Activated T-helper 9 cell treated with anti-CD3 and anti-CD28 coated beads, Interleukin-2, amount 50 U/mL, for 16 hours (primary cell): ENCODE data around the gene PIGR.
A peak's percentile ranks its signal among the peaks of the same experiment; 100 is the strongest.

Experiments used
- DNase-seq: peaks from one replicate; pipeline ENCODE4 v3.0.0-alpha.2; 2020; ENCODE audit warnings: low read depth

The PIGR gene

DNA sequence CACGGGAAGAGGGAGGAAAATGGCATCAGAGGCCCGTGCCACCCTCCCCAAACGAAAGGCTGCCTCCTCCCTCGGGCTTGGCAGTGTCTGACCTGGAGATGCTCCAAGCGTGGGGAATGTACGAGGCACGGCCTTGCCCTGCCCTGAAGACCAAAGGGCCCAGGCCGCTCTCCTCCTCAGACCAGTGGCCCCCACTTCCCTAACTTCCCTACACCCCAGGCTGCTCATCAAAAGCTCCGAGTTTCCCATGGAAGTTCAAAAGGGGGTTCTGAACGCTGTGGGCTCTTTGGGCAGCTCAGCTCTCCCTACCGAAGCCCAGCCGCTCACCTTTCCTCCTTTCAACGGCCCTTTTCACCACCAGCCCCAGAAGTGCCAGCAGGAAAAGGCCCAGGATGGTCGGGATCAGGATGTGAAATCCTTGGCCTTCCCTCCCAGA lies 36.4 kb downstream of the PIGR start:
- no peak for DNase-seq

DNA sequence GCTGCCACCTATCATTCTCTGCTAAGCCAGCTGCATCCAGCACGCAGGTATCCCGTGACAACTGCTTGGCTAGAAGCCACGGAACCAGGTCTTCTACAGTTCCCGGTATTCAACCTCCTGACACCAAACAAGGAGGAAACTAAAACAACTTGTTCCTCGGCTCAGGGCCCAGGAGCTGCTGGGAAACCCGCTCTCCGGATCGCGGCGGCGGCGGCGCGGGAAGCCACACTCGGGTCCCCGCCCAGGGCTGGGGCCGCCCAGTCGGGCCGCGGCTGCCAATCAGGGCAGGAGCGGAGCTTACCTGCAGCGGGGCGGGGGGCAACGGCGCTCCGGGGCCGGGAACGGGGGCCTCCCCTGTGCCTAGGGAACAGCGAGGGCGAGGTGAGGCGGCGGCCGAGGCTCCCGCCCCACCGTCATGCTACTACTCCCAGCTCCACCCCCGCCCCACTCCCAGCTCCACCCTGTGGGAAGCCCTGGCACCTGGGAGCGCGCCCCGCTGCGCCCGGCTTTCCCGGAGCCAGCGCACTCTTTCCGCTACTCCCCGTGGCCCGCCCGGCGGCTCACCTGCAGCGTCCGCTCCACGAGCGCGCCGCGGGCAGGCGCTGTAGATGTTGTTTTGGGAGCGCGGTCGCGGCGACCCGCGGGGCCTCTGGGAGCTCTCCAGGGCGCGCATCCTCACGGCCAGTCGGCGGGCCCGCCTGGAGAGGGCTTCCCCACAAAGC lies 36.9 kb downstream of the PIGR start:
- peak; percentile 33 for DNase-seq

DNA sequence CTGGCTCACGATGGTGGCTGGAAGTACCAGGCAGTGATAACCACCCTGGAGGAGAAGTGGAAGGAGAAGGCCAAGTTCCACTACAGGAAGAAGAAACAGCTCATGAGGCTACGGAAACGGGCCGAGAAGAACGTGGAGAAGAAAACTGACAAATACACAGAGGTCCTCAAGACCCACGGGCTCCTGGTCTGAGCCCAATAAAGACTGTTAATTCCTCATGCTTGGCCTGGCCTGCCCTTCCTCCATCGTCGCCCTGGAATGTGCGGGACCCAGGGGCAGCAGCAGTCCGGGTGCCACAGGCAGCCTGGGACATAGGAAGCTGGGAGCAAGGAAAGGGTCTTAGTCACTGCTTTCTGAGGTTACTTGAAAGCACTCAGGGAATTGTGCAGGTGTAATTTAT lies 38.2 kb downstream of the PIGR start:
- DNase-seq = no peak

DNA sequence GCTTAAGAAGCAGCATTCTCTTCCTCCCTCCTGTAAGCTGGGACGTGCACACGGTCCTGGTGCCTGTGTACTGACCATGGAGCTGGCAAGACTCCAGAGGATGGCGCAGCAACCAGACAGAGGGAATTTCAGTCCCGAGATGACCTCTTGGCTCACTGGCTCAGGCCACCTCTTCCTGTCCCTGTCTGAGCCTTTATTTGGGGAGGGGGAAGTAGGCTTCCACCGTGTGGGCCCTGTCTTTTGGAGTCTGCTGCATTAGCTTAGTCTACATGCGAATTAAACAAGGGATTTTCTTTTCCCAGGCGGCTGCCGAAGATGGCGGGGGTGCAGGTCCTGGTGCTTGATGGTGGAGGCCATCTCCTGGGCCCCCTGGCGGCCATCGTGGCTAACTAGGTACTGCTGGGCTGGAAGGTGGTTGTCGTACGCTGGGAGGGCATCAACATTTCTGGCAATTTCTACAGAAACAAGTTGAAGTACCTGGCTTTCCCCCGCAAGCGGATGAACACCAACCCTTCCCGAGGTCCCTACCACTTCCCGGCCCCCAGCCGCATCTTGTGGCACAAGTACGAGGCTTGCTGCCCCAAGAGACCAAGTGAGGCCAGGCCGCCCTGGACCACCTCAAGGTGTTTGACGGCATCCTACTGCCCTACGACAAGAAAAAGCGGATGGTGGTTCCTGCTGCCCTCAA lies 38.8 kb downstream of the PIGR start:
- no peak for DNase-seq

DNA sequence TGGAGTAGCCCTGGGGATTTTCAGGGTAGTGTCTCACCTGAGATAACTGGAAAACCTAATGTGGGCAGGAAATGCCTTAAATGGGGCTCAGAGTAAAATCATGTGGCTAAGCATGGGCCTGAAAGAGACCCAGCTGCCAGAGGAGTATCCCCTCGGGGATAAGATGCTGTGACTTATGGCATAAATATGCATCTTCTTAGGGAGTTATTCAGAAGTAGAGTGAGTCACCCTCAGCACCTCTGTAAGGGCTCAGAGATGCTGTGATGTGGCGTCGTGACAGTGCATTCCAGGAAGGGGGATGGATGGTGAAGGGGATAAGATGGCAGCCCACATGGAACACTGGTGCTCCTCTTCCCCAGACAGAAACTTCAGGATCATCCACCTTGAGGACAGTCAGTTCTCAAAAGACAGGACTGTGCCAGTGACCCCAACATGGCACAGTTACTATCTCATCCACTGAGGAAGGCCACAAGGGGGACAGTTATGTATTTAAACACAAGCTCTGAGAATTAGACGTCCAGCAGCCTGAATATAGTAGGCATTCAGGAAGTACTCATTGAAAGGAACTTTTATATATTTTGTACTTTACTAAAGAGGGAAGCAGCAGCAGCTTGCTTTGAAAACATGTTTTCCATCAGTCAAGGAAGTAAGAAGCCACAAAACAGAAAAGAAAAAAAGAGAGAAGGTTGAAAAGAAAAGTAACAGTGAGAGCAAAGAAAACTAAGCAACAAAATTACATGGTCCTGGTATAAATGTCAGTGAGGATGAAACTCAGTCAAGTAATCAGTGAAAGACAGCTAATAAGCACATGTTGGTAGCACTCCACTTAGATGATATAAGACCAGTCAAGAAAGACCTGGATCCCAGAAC lies 40.7 kb downstream of the PIGR start:
- DNase-seq = no peak

DNA sequence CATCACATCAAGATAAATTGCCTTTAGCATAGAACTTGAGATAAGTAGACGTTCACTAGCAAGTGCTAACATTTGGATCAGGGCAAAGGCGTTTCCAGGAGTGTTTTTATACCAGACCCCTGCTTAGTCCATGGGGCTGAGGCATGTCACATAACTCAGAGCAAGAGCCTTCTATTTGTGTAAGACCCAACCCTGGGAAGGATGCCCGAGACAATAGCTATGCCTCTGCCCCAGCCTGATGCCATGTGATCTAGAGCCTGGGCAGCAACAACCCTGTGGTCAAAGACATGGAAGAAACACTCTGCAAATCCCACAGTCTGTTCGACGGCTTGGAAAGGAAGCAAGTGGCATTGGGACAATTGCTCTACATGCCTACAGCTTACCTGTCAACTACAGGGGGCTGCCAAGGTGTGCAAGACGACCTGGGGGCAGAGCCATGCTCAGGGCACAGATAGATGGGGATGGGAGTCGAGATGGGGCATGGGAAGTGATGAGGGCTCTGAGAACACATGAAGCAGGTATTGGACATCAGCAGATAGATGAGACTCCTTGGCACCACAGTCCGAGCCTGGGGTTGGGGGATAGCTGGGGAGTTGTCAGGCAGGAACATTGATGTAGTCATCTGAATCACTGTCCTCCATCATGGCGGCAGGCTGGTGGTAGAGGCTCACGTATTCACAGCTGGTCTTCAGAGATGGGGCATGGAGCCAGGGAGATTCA lies 41.7 kb downstream of the PIGR start:
- DNase-seq = no peak

DNA sequence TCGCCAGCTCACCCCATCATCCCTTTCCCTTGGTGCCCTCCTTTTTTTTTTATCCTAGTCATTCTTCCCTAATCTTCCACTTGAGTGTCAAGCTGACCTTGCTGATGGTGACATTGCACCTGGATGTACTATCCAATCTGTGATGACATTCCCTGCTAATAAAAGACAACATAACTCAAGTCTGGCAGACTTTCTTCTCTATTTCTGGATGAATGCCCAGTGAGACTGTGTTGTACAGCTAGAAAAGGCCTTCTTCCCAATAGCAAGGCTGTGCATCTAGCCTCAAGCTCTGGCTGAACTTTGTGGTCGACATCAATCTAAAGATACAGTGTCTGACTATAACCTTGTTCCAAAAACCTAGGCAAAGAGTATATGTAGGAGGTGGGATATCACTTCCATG lies 42.6 kb downstream of the PIGR start:
- DNase-seq = no peak

DNA sequence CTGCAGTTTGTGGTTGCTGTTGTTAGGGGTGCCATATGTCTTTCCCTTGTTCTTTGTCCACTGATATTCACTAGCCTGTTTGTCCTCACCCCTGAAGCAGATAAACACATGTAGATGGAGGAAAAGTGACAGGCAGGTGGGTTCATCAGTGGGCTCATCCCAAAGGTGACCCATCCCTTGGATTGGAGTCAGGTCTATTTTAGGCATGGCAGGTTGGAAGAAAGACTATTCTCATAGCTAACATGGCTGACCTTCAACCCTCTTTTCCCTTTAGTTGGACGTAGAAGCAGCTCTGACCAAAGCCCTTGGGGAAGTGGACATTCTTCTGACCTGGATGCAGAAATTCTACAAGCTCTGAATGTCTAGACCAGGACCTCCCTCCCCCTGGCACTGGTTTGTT lies 43.6 kb downstream of the PIGR start:
- no peak for DNase-seq

DNA sequence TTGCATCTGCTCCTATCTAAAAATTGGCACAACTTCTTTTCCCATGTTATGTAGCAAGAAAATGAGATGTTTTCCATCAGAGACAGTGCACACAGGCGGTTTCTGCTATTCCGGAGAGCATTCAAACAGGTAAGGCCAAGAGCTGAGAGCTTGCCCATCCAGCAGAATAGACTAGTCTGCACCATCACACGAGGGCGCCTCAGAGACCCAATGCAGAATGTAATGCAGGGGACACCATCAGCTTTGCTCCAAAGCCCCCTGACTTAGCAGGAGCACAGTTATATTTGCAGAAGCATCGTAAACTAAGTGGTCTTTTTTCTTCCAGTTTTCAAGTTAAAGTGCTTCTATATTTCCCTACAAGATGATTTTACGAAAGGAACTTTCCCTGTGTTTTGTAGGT lies 44.3 kb downstream of the PIGR start:
- DNase-seq = no peak

DNA sequence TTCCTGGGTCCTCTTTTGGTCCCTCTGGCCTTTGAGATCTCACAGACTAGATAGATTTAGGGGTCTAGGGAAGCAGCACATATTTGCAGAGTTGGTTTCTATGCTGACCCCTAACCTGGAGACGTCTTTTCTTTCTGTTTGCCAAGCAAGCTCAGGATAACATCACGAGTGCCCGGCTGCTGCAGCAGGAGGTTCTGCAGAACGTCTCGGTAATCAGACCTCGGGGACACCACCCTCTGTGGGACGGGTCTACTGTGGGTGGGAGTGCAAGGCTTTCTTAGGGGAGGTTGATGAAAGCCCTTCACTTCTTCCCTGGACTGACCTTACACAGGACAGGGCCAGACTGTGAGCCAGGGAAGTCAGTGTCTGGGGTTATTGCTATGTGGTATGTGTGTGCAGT lies 46.1 kb downstream of the PIGR start:
- DNase-seq = no peak

DNA sequence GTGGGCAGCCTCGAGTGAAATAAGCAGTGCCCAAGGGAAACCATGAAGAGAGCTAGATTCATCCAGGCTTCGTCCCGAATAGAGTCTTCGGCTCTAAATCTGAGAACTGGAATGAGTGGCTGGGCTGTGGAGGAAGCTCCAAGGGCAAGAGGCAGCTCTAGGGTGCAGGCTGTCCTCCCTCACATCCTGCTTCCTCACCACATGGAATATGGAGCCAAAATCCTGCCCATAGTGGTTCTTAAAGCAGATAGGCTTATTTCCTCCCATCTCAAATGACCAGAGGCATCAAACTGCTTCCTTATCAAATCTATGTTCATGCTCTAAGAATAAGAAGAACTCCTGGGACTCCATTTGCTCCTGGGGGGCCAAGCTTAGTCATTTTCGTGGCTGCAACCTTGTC lies 46.5 kb downstream of the PIGR start:
- DNase-seq = no peak

DNA sequence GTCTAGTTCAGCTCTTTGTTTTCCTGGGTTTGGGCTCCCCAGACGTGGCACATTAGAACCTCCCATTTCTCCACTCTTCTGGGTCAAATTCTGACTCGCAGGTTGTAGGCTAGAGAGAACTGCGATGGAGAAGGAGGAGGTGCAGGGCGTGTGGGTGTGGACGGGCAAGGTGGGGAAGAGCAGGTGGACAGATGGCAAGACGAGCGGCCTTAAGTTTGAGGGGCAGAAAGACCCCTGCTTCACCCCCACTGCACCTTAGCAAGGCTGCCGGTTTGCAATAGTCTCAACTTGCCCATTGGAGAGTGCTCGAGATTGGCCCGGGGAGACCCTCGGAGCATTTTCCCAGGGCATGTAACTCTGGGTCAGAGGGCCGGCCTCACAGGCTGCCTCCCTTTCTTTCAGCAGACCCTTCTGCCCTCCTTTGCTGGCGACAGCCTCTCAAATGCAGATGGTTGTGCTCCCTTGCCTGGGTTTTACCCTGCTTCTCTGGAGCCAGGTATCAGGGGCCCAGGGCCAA lies 47.3 kb downstream of the PIGR start:
- no peak for DNase-seq

DNA sequence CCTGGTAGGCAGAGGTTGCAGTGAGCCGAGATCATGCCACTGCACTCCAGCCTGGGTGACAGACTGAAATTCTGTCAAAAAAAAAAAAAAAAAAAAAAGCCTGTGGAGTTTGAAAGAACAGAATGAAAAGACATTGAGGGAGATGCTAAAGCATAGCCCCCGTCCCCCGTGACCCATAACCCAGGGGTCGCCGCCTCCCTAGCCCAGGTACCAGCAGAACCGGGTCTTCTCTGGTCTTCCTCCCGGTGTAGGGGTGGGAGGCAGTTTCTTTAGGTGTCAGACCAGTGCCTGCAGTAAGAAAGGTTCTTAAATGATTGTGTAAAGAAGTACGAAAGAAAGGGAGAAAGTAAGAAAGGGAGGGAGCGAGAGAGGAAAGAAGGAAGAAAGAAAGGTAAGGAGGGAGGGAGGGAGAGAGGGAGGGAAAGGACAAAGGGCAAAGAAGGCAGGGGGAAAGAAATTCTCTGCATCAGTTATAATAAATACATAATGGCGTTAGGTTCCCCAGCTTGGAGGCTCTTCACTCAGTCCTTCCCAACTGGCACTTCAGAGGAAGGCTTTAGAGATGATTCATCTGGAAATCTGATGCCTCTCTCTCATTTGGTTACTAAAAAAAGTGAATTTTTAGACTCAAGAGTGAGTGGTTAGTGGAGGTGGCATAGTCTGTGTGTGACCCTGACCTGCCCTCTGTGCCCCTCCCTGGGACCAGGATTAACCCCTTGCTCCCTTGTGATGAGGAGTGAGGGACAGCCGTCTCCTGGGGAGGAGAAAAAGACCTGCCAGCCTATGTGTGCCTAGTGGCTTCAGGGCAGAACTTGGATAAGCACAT lies 48.0 kb downstream of the PIGR start:
- DNase-seq = no peak

DNA sequence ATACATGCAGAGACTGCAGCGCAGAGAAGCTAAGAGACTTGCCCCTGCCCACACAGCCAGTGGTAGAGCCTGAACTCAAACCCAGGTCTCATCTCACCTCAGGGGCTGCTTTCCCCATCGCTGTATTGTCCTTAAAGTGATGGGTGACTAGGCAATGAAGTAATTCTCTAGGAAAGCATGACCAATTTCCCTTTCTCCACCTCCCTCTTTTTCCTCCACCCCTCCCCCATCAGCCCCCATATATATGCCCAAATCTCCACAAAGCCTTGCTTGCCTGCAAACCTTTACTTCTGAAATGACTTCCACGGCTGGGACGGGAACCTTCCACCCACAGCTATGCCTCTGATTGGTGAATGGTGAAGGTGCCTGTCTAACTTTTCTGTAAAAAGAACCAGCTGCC lies 49.1 kb downstream of the PIGR start, which contains the start of gene IL24:
Gene IL24 (plus strand): TSS at position 269 of the 400 bp plus-strand sequence. CDS start 390 bp downstream, outside the sequence.
- DNase-seq = no peak

DNA sequence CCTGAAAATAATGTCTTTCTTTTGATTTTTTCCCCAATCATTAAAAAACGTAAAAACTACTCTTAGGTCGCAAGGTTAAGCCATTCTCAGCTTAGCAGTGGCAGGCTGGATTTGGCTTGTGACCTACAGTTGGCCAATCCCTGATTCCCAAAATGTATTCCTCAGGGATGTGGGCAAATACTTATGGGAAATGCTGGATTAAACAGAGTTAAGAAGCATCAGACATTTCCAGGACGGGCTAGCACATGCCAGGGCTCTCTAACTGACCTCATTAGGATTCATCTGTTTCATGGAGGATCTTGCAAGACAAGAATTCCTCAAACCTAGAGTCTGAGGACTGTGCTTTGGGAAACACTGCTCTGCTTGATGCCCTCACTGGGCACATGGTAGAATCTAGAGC lies 50.0 kb downstream of the PIGR start:
- DNase-seq = no peak

DNA sequence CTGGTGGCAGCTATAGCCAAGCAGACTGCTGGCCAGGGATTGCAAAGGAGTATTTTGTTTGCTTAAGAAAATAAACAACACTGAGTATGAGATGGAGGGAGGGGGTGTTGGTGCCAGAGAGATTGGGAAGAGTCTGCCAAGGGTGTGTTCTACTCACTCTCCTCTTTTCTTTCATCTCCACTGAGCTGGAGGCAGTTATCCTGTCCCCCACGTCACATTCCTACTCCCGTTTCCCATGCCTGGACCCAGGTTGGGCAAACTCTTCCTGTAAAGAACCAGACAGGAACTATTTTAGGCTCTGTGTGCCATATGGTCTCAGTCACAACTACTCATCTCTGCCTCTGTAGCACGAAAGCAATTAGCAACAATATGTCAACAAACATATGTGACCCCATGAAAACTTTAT lies 50.4 kb downstream of the PIGR start:
- no peak for DNase-seq

DNA sequence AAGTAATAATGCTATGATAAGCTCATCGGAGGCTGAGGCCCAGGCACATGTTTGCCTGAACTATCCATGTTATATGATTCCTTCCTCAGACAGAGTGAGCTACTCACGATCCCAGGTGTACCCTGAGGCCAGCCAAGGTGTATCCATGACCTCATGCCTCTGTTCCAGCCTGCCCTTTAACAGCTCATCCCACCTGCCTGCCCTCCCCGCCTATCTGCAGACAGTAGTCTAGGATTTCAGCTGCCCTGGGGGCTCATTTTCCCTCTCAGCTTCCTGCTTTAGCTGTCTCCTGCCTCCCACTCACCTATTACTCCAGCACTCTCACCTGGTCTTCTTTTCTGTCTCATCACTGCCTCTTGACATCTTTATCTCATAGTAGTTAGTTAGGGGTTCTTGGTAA lies 50.9 kb downstream of the PIGR start:
- no peak for DNase-seq

DNA sequence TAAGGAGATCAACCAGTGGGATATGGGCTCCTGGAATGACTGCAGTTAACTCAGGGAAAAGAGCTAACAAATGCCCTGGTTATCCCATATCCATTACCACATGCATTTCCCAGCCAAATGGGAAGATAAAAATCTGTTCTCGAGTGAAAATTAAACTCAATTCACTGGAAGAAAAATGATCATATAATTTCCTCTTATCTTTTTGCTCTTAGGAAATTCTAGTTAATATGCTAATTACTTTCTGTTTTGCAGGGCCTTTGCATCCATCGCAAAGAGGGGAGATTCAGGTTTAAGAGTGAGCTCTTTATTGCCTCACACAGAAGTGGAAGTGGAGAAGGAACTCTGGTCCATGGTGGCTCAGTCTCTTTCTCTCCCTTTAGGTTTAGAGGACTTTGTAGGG lies 52.9 kb downstream of the PIGR start:
- DNase-seq = no peak

DNA sequence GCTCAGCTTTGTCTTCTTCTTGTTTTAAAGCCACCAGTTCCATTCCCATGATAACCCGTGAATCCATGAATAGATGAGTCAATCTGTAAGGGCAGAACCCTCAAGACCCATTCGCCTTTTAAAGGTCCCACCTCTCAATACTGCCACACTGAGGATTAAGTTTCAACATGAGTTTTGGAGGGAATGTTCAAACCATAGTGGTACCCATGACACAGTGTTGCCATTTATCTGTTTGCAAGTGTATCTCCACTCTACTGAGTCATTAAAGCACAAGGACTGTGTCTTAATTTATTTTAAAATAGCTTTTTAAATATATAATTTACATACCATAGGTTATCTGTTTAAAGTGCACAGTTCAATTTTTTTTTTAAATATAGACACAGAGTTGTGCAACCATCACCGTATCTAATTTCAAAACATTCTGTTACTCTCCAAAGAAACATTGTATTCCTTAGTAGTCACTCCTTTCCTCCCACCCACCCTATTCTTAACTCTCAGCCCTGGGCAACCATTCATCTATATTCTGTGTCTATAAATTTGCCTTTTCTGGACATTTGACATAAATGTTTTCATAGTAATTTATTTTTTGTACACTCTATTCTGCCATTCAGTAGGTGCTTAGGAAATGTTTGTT lies 53.8 kb downstream of the PIGR start:
- DNase-seq = no peak

DNA sequence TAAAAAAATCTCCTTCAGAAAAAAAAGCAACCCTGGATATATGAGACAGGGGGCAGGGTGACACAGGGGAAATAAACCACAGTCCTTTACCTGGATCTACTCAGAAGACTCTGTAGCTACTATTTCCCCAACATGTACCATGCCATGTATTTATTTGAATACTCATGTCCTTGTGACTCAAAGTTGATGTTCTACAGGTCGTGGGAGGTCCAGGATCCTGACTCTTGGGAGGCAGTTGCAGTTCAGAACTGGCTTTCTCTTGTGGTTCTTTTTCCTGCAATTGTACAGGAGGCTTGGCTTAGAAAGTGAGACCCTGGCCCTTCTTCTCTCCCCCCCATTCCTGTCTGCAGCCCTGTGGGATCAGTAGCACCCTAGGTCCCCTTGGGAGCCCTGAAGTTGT lies 54.9 kb downstream of the PIGR start:
- no peak for DNase-seq
